ENCODE data around the gene EFS. TPM values are rescaled to one million over a fixed set of nuclear protein-coding genes. Genes with fewer than 3 reads are reported as not detected.

EFS gene
- total and polyA plus RNA-seq, 2 experiments from 2014 or later = 9.7 to 21.9 TPM

DNA sequence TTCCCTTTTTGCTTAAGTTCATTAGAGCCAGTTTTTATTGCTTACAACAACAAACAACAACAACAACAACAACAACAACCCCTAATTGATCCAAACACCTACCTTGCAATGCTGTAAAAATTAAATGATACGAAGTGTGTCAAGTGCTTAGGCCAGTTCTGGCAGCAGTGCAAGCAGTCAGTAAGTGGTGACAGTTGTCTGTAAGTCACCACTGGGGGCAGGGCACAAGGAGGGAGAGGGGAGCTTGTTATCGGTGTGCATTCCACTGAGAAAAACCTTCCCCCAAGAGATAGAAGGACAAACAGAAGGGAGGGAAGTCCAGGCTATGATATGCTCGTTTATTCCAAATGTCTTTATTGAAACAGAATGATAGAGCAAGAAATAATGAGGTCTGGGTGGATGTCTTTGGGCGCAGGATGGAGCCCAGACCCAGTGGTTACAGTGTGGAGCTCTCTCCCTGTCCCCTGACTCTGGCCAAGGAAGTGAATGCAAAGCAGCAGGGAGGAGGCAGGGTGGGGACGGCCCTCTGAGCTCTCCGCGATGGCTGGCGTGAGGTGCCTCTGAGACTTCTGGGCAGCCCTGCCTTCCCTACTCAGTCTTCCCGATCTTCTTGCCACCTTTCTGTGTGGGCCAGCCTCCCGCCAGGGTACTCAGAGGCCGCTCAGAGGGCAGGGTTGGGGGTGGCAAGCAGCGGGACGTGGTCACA, 18.8 kb downstream of the EFS start:
- H3K27ac ChIP-seq = no peak overlapping the region
- H3K4me2 ChIP-seq = no peak overlapping the region
- WGBS (ENCODE audit: low lambda C conversion rate, missing lambda C conversion rate) = 76% methylated on average over 12 of the region's 13 CpGs
- no peaks in the 10 kb centered on the region for H3K79me2 ChIP-seq
- H2AFZ ChIP-seq = no peak overlapping the region
- no peaks in the 10 kb centered on the region for H3K9me3 ChIP-seq (ENCODE audit: low read depth)
- no peak overlapping the region for H3K4me3 ChIP-seq
- no peaks in the 10 kb centered on the region for H3K36me3 ChIP-seq (replicated peaks; ENCODE audit: insufficient read depth, low read depth)
- no peak for DNase-seq (ENCODE audit: low spot score)
- no peaks in the 10 kb centered on the region for H3K9me2 ChIP-seq (replicated peaks; ENCODE audit: insufficient read depth)
- H3K4me1 ChIP-seq (ENCODE audit: insufficient read depth) = no peaks in the 10 kb centered on the region
- H4K20me1 ChIP-seq (ENCODE audit: insufficient read depth, poor library complexity, severe bottlenecking) = no peaks in the 10 kb centered on the region
- no peak for TF ChIP-seq CTCF (IDR thresholded peaks at IDR 0.05; ENCODE audit: poor library complexity)
- no peak for TF ChIP-seq EZH2phosphoT487 (IDR thresholded peaks at IDR 0.05; ENCODE audit: low read depth, severe bottlenecking, unreplicated experiment)
- no peaks in the 10 kb centered on the region for H3K27me3 ChIP-seq

DNA sequence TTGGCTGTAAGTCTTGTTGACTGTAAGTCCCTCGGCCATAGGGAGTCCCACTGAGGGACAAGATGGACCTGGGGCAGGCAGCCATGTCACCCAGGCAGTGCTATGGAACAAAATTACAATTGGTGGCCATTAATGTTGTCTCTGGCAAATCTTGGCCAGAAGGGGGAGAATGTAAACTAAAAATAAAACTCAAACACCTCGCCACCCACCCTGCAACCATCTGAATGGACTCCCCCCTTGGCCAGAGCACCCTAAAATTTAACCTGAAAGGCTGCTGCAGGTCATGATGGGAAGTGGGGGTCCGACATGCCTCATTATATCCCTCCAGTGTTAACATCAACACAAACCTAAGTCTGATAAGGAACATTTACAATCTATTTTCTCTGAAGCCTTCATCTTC, 20.5 kb downstream of the EFS start:
- Histone ChIP-seq H4K20me1 (ENCODE audit: insufficient read depth, poor library complexity, severe bottlenecking) (no peaks in the 10 kb centered on the region), H3K9me2 (replicated peaks; ENCODE audit: insufficient read depth) (no peaks in the 10 kb centered on the region), H2AFZ (no peak overlapping the region), H3K27ac (no peak overlapping the region), H3K27me3 (no peaks in the 10 kb centered on the region), H3K4me2 (no peak overlapping the region), H3K79me2 (no peaks in the 10 kb centered on the region), H3K4me3 (no peak overlapping the region), H3K9me3 (ENCODE audit: low read depth) (no peaks in the 10 kb centered on the region), H3K36me3 (replicated peaks; ENCODE audit: insufficient read depth, low read depth) (no peaks in the 10 kb centered on the region), H3K4me1 (ENCODE audit: insufficient read depth) (no peaks in the 10 kb centered on the region)
- TF ChIP-seq EZH2phosphoT487 (IDR thresholded peaks at IDR 0.05; ENCODE audit: low read depth, severe bottlenecking, unreplicated experiment) = no peak
- TF ChIP-seq CTCF (IDR thresholded peaks at IDR 0.05; ENCODE audit: poor library complexity) = no peak
- TF ChIP-seq EZH2 (IDR thresholded peaks at IDR 0.05; ENCODE audit: borderline replicate concordance) = no peak
- DNase-seq (ENCODE audit: low spot score) = no peak
- WGBS (ENCODE audit: low lambda C conversion rate, missing lambda C conversion rate) = 69% methylated on average over 3 of the region's 3 CpGs

DNA sequence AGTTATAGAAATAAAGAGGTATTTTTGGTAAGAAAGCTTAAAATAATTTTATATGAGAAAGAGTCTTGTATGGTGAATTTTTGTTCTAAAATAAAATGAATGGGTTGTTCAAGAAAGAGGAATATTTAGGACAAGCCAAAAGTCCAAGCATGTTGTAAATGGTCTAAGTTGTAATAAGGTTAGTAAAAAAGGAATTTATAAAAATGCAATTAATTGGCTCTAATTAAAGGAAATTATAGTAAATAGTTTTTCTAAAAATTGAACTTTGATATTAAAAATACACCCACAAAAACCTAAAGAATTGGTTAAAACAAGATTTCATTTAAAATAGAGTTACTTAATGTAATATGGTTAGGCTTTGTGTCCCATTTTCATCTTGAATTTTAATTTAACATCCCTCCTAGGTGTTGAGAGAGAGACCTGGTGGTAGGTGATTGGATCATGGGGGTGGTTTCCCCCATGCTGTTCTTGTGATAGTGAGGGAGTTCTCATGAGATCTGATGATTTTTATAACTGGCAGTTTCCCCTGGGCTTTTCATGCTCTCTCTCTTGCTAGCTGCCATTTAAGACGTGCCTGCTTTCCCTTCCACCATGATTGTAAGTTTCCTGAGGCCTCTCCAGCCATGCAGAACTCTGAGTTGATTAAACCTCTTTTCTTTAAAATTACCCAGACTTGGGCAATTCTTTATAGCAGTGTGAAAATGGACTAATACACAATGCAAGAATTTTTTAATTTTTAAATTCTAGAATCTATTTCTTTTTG, 25.3 kb downstream of the EFS start:
- Histone ChIP-seq H3K27me3 (no peaks in the 10 kb centered on the region), H2AFZ (no peak overlapping the region), H3K4me2 (no peak overlapping the region), H3K36me3 (replicated peaks; ENCODE audit: insufficient read depth, low read depth) (no peaks in the 10 kb centered on the region), H3K4me3 (no peak overlapping the region), H3K27ac (no peak overlapping the region), H3K4me1 (ENCODE audit: insufficient read depth) (no peaks in the 10 kb centered on the region), H3K79me2 (no peaks in the 10 kb centered on the region), H4K20me1 (ENCODE audit: insufficient read depth, poor library complexity, severe bottlenecking) (no peaks in the 10 kb centered on the region), H3K9me2 (replicated peaks; ENCODE audit: insufficient read depth) (no peaks in the 10 kb centered on the region), H3K9me3 (ENCODE audit: low read depth) (no peaks in the 10 kb centered on the region)
- TF ChIP-seq CTCF (IDR thresholded peaks at IDR 0.05; ENCODE audit: poor library complexity) (no peak), EZH2phosphoT487 (IDR thresholded peaks at IDR 0.05; ENCODE audit: low read depth, severe bottlenecking, unreplicated experiment) (no peak), EZH2 (IDR thresholded peaks at IDR 0.05; ENCODE audit: borderline replicate concordance) (no peak)
- WGBS (ENCODE audit: low lambda C conversion rate, missing lambda C conversion rate) = 91% methylated on average over 1 of the region's 1 CpG
- no peak for DNase-seq (ENCODE audit: low spot score)
